SK-N-SH (cell line): ENCODE measurements around the gene RAPGEF4. TPM values are rescaled to one million over a fixed set of nuclear protein-coding genes. Genes with fewer than 3 reads are reported as not detected.

Experiments used
- CTCF ChIA-PET: fragments of 300-600, 350-600 bp; formaldehyde crosslinking; extraction: SDS; loops from one replicate; lab custom pipeline; 2021; lab: Yijun Ruan, JAX
- POLR2A ChIA-PET: fragments of 350-600 bp; sonication (Branson Sonifier 250); formaldehyde crosslinking; extraction: SDS; loops from one replicate; lab custom pipeline; 2020; ENCODE audit warnings: antibody characterized with exemption, inconsistent platforms; lab: Yijun Ruan, JAX
- DNase-seq: peaks from one replicate; pipeline ENCODE4 v3.0.0; 2012
- H2AFZ ChIP-seq: fragments of 200-600 bp; sonication (generic); 2 replicates; pipeline ENCODE4 v1.8.1; 2016; ENCODE audit warnings: antibody characterized with exemption, mild to moderate bottlenecking, low read depth
- H3F3A ChIP-seq: fragments of 200-600 bp; sonication (generic); replicated peaks from 2 replicates; pipeline ENCODE3; 2016; ENCODE audit warnings: antibody characterized with exemption, mild to moderate bottlenecking; ENCODE audit not compliant: insufficient read depth
- H3K27ac ChIP-seq, 2 experiments: fragments of 200-500 bp in 1 of 2; fragments of 200-600 bp in 1 of 2; sonication (Bioruptor generic) in 1 of 2; sonication (generic), shearing (Covaris generic) in 1 of 2; 2 replicates each; pipeline versions ENCODE4 v1.5.1 to v1.6.1; 2014 to 2016; ENCODE audit warnings: low read depth in 2 of 2, inconsistent platforms in 1 of 2, low read length in 1 of 2, mild to moderate bottlenecking in 1 of 2, mixed read lengths in 1 of 2
- H3K27me3 ChIP-seq: fragments of 200-600 bp; sonication (generic), shearing (Covaris generic); 2 replicates; pipeline ENCODE4 v1.6.1; 2016; ENCODE audit warnings: mixed run types; ENCODE audit not compliant: insufficient read depth
- H3K36me3 ChIP-seq, 2 experiments: fragments of 200-500 bp in 1 of 2; fragments of 200-600 bp in 1 of 2; sonication (Bioruptor generic) in 1 of 2; sonication (generic) in 1 of 2; replicated peaks in 1 of 2; 2 replicates each; pipeline versions ENCODE3 to v1.5.1; 2014 to 2016; ENCODE audit warnings: low read length in 1 of 2, mild to moderate bottlenecking in 1 of 2; ENCODE audit not compliant: insufficient read depth in 2 of 2, control insufficient read depth in 1 of 2
- H3K4me1 ChIP-seq, 2 experiments: fragments of 200-500 bp in 1 of 2; fragments of 200-600 bp in 1 of 2; sonication (Bioruptor generic) in 1 of 2; sonication (generic), shearing (Covaris generic) in 1 of 2; 2 replicates each; pipeline versions ENCODE4 v1.5.1 to v1.6.1; 2014 to 2016; ENCODE audit warnings: low read depth in 1 of 2, low read length in 1 of 2, mixed run types in 1 of 2; ENCODE audit not compliant: insufficient read depth in 2 of 2, control insufficient read depth in 1 of 2
- H3K4me2 ChIP-seq: fragments of 200-600 bp; sonication (generic), shearing (Covaris generic); 2 replicates; pipeline ENCODE4 v1.6.1; 2017; ENCODE audit warnings: mixed run types
- H3K4me3 ChIP-seq, 2 experiments: fragments of 200-500 bp in 1 of 2; fragments of 200-600 bp in 1 of 2; sonication (Bioruptor generic) in 1 of 2; sonication (generic), shearing (Covaris generic) in 1 of 2; 2 replicates each; pipeline versions ENCODE4 v1.5.1 to v1.8.1; 2014 to 2016; ENCODE audit warnings: low read depth in 2 of 2, inconsistent platforms in 1 of 2, low read length in 1 of 2, mild to moderate bottlenecking in 1 of 2, mixed read lengths in 1 of 2, moderate library complexity in 1 of 2
- H3K79me2 ChIP-seq: fragments of 200-600 bp; sonication (generic); 2 replicates; pipeline ENCODE4 v1.8.1; 2017; ENCODE audit warnings: mild to moderate bottlenecking; ENCODE audit not compliant: insufficient read depth
- H3K9ac ChIP-seq: fragments of 200-600 bp; sonication (generic); 2 replicates; pipeline ENCODE4 v1.6.1; 2017; ENCODE audit warnings: mixed run types
- H3K9me2 ChIP-seq: fragments of 200-600 bp; sonication (generic); 2 replicates; pipeline ENCODE4 v1.6.1; 2017; ENCODE audit warnings: mixed run types
- H3K9me3 ChIP-seq: fragments of 200-600 bp; sonication (generic); 2 replicates; pipeline ENCODE4 v1.6.1; 2017; ENCODE audit warnings: mixed run types, mild to moderate bottlenecking, moderate library complexity
- H4K20me1 ChIP-seq: fragments of 200-600 bp; sonication (generic); 2 replicates; pipeline ENCODE4 v1.6.1; 2017; ENCODE audit warnings: mild to moderate bottlenecking, mixed run types; ENCODE audit not compliant: insufficient read depth
- CHD2 ChIP-seq: fragments of 150-350 bp; IDR thresholded peaks from 2 replicates; pipeline ENCODE4 v1.6.1; 2018; ENCODE audit warnings: low read length; ENCODE audit not compliant: partially characterized antibody
- CTCF ChIP-seq: fragments of 200-600 bp; sonication (generic); IDR thresholded peaks from 2 replicates; pipeline ENCODE4 v1.6.1; 2017; ENCODE audit warnings: antibody characterized with exemption, mild to moderate bottlenecking, moderate library complexity
- ELF1 ChIP-seq: IDR thresholded peaks from 2 replicates; pipeline ENCODE4 v1.4.0; 2012
- GABPA ChIP-seq: IDR thresholded peaks from 2 replicates; pipeline ENCODE4 v1.4.0; 2012; ENCODE audit warnings: low read depth, mild to moderate bottlenecking
- IRF3 ChIP-seq: fragments of 150-350 bp; IDR thresholded peaks from 2 replicates; pipeline ENCODE4 v1.6.1; 2016; ENCODE audit warnings: mild to moderate bottlenecking, low read depth, low read length
- MXI1 ChIP-seq: IDR thresholded peaks from 2 replicates; pipeline ENCODE4 v1.6.1; 2012; ENCODE audit warnings: mild to moderate bottlenecking, low read depth, low read length, improper control_type of control experiment
- NFIC ChIP-seq: IDR thresholded peaks from 2 replicates; pipeline ENCODE4 v1.4.0; 2012; ENCODE audit warnings: borderline replicate concordance
- NRF1 ChIP-seq: IDR thresholded peaks from 2 replicates; pipeline ENCODE4 v1.6.1; 2012; ENCODE audit warnings: low read depth, mild to moderate bottlenecking, low read length
- RAD21 ChIP-seq: IDR thresholded peaks from 2 replicates; pipeline ENCODE4 v1.6.1; 2012; ENCODE audit warnings: mild to moderate bottlenecking, low read length
- RXRA ChIP-seq: IDR thresholded peaks from 2 replicates; pipeline ENCODE4 v1.4.0; 2012; ENCODE audit warnings: low read depth, mild to moderate bottlenecking, borderline replicate concordance
- SMC3 ChIP-seq: IDR thresholded peaks from 2 replicates; pipeline ENCODE4 v1.6.1; 2012; ENCODE audit warnings: low read depth, low read length, improper control_type of control experiment
- YY1 ChIP-seq: IDR thresholded peaks from 2 replicates; pipeline ENCODE4 v1.4.0; 2012; ENCODE audit warnings: low read depth, mild to moderate bottlenecking
- ZBTB33 ChIP-seq: IDR thresholded peaks from 2 replicates; pipeline ENCODE4 v1.4.0; 2012; ENCODE audit warnings: low read depth, borderline replicate concordance
- WGBS: methylation state at CpG from one replicate; pipeline ENCODE4 v1.1.6; 2017; ENCODE audit warnings: low lambda C conversion rate; 5-methylcytosine and 5-hydroxymethylcytosine counted together
- polyA plus RNA-seq, 3 experiments: library from polyadenylated mRNA; depleted of rRNA; stranded (reverse); fragments of >200 nt; gene quantifications; 2 replicates each; pipeline ENCODE4 v1.2.3, GENCODE V29; 2012

Gene RAPGEF4
- polyA plus RNA-seq, 1 of the 3 experiments (the other 2 are of a cell fraction), result 0.30 TPM

GRCh38 chr2:172763079-172763478 lies 27.4 kb downstream of the RAPGEF4 start:
- H3K4me1 ChIP-seq, result no peaks in the 10 kb centered on the region
- no peaks in the 10 kb centered on the region for H3K9me2 ChIP-seq
- no peaks in the 10 kb centered on the region for H3K36me3 ChIP-seq
- no peak overlapping the region for H3K27ac ChIP-seq
- no peak overlapping the region for H3K4me3 ChIP-seq
- H3K4me2 ChIP-seq, result no peak overlapping the region
- 16% methylated on average over 2 of the region's 2 CpGs for WGBS
- no peaks in the 10 kb centered on the region for H3K79me2 ChIP-seq
- no peak overlapping the region for H3K9ac ChIP-seq
- POLR2A ChIA-PET, result no interaction called here
- no peak for TF ChIP-seq NRF1
- no peak for TF ChIP-seq YY1
- H3K27me3 ChIP-seq, result no peaks in the 10 kb centered on the region
- CTCF ChIA-PET, result no interaction called here
- H3F3A ChIP-seq, result no peaks in the 10 kb centered on the region
- H2AFZ ChIP-seq, result no peak overlapping the region
- no peaks in the 10 kb centered on the region for H3K9me3 ChIP-seq
- no peak for DNase-seq
- H4K20me1 ChIP-seq, result no peaks in the 10 kb centered on the region

- ChIA-PET POLR2A (no interaction called here), CTCF (no interaction called here)
- Histone ChIP-seq H3K4me2 (no peak overlapping the region), H3K27ac (no peak overlapping the region), H3K9ac (no peak overlapping the region), H3K79me2 (no peaks in the 10 kb centered on the region), H3K9me2 (no peaks in the 10 kb centered on the region), H4K20me1 (no peaks in the 10 kb centered on the region), H3K36me3 (no peaks in the 10 kb centered on the region), H3K4me3 (no peak overlapping the region), H3K27me3 (no peaks in the 10 kb centered on the region), H3K9me3 (no peaks in the 10 kb centered on the region), H3F3A (no peaks in the 10 kb centered on the region), H2AFZ (no peak overlapping the region), H3K4me1 (no peaks in the 10 kb centered on the region)
- no peak for TF ChIP-seq ELF1
- no peak for DNase-seq
- WGBS, result 25% methylated on average over 4 of the region's 4 CpGs
Measured at GRCh38 chr2:172765662-172766061, 30.0 kb downstream of the RAPGEF4 start.

- Histone ChIP-seq H3K79me2 (no peaks in the 10 kb centered on the region; the same call in 1 of the 2 replicates), H3K9me3 (no peaks in the 10 kb centered on the region), H3K27me3 (0 out of 2 replicates have a peak, but pooled peaks cover 1% of the 10 kb centered on the region), H3K27ac (no peak overlapping the region), H3K9me2 (no peaks in the 10 kb centered on the region), H3K4me3 (no peak overlapping the region), H3F3A (no peaks in the 10 kb centered on the region), H3K4me2 (no peak overlapping the region), H4K20me1 (no peaks in the 10 kb centered on the region), H3K9ac (no peak overlapping the region), H3K36me3 (no peaks in the 10 kb centered on the region), H2AFZ (no peak overlapping the region), H3K4me1 (no peaks in the 10 kb centered on the region)
- DNase-seq, result no peak
- POLR2A ChIA-PET, result no interaction called here
- CTCF ChIA-PET, result interaction anchor here (1.0 to 1.4 kb wide), 3 partner anchors 11 to 58 kb away, joined by 3 to 4 read pairs (median 3); no protein-coding TSS in a partner anchor
- 83% methylated on average over 4 of the region's 4 CpGs for WGBS
- no peak for TF ChIP-seq CHD2
- TF ChIP-seq GABPA, result no peak
- no peak for TF ChIP-seq MXI1
- TF ChIP-seq IRF3, result no peak
- TF ChIP-seq SMC3, result no peak
- TF ChIP-seq CTCF, result no peak
- TF ChIP-seq RAD21, result no peak
- no peak for TF ChIP-seq ZBTB33
- no peak for TF ChIP-seq RXRA
- TF ChIP-seq NFIC, result no peak
Measured at GRCh38 chr2:172768401-172768800, 32.8 kb downstream of the RAPGEF4 start.
